Fibroblast of lung (primary cell): ENCODE measurements around the gene PLA2G4C. TPM values are rescaled to one million over a fixed set of nuclear protein-coding genes. Genes with fewer than 3 reads are reported as not detected.

ENCODE experiments used
- DNase-seq, 2 donors: peaks; one replicate each; pipeline versions ENCODE4 v3.0.0 to v3.0.0-alpha.2; 2010; ENCODE audit warnings: low read depth in 2 of 2
- H2AFZ ChIP-seq: 2 replicates; pipeline ENCODE4 v1.5.1; 2012; ENCODE audit warnings: low read length, control low read depth, inconsistent platforms
- H3K27ac ChIP-seq: 2 replicates; pipeline ENCODE4 v1.5.1; 2011; ENCODE audit warnings: low read length, control low read depth; ENCODE audit not compliant: insufficient read depth
- H3K27me3 ChIP-seq: 2 replicates; pipeline ENCODE4 v1.5.1; 2011; ENCODE audit warnings: mild to moderate bottlenecking, low read length; ENCODE audit not compliant: control insufficient read depth, insufficient read depth
- H3K36me3 ChIP-seq: 2 replicates; pipeline ENCODE4 v1.5.1; 2011; ENCODE audit warnings: low read length; ENCODE audit not compliant: control insufficient read depth, insufficient read depth
- H3K4me1 ChIP-seq: 2 replicates; pipeline ENCODE4 v1.5.1; 2011; ENCODE audit warnings: low read length; ENCODE audit not compliant: control insufficient read depth, insufficient read depth; ENCODE audit errors: extremely low read depth
- H3K4me2 ChIP-seq: 2 replicates; pipeline ENCODE4 v1.5.1; 2011; ENCODE audit warnings: low read length, control low read depth; ENCODE audit not compliant: insufficient read depth; ENCODE audit errors: extremely low read depth
- H3K4me3 ChIP-seq, 4 experiments: fragments of 200-600 bp in 1 of 4; sonication (generic) in 1 of 4; replicated peaks in 1 of 4; 2 replicates each; pipeline ENCODE4 v1.5.1; 2011 to 2016; ENCODE audit warnings: low read length in 4 of 4, low read depth in 3 of 4, mild to moderate bottlenecking in 3 of 4, control low read depth in 2 of 4, inconsistent platforms in 1 of 4, mixed read lengths in 1 of 4; ENCODE audit not compliant: insufficient read depth in 1 of 4; ENCODE audit errors: control extremely low read depth in 1 of 4
- H3K79me2 ChIP-seq: 2 replicates; pipeline ENCODE4 v1.5.1; 2012; ENCODE audit warnings: mild to moderate bottlenecking, low read length, inconsistent platforms; ENCODE audit not compliant: control insufficient read depth, insufficient read depth
- H3K9ac ChIP-seq: 2 replicates; pipeline ENCODE4 v1.5.1; 2011; ENCODE audit warnings: mild to moderate bottlenecking, low read length, control low read depth; ENCODE audit not compliant: insufficient read depth
- H3K9me3 ChIP-seq: 2 replicates; pipeline ENCODE4 v1.5.1; 2012; ENCODE audit warnings: low read depth, low read length; ENCODE audit not compliant: control insufficient read depth, insufficient read depth
- H4K20me1 ChIP-seq: 2 replicates; pipeline ENCODE4 v1.5.1; 2011; ENCODE audit warnings: low read length; ENCODE audit not compliant: control insufficient read depth, insufficient read depth; ENCODE audit errors: extremely low read depth
- EZH2 ChIP-seq: IDR thresholded peaks from 2 replicates; pipeline ENCODE4 v1.5.1; 2012; ENCODE audit warnings: low read length, control low read depth, mild to moderate bottlenecking; ENCODE audit errors: missing control alignments
- polyA plus RNA-seq, 2 donors: library from polyadenylated mRNA; depleted of rRNA in 1 of 2; stranded (reverse) in 1 of 2; unstranded in 1 of 2; fragments of >200 nt; gene quantifications; 2 replicates each; pipeline ENCODE4 v1.2.1, GENCODE V29; 2011 to 2012; ENCODE audit warnings: missing spikeins in 1 of 2
- total RNA-seq: library from RNA; depleted of rRNA; stranded (reverse); fragments of >200 nt; gene quantifications from 2 replicates; pipeline ENCODE4 v1.2.1, GENCODE V29; 2014
- TF ChIP-seq, protein P1 (sequence below), 2 donors: IDR thresholded peaks in 1 of 2; conservative IDR thresholded peaks in 1 of 2; 1 replicate in 1 of 2; 2 replicates in 1 of 2; pipeline ENCODE4 v1.5.1; 2011 to 2012; ENCODE audit warnings: low read length in 2 of 2, control low read depth in 1 of 2, inconsistent platforms in 1 of 2, low read depth in 1 of 2, mild to moderate bottlenecking in 1 of 2

PLA2G4C gene
- total and polyA plus RNA-seq, 2 donors (not counting 1 experiment from before 2014, with no cell fraction given): 4.6 to 31.9 TPM

DNA sequence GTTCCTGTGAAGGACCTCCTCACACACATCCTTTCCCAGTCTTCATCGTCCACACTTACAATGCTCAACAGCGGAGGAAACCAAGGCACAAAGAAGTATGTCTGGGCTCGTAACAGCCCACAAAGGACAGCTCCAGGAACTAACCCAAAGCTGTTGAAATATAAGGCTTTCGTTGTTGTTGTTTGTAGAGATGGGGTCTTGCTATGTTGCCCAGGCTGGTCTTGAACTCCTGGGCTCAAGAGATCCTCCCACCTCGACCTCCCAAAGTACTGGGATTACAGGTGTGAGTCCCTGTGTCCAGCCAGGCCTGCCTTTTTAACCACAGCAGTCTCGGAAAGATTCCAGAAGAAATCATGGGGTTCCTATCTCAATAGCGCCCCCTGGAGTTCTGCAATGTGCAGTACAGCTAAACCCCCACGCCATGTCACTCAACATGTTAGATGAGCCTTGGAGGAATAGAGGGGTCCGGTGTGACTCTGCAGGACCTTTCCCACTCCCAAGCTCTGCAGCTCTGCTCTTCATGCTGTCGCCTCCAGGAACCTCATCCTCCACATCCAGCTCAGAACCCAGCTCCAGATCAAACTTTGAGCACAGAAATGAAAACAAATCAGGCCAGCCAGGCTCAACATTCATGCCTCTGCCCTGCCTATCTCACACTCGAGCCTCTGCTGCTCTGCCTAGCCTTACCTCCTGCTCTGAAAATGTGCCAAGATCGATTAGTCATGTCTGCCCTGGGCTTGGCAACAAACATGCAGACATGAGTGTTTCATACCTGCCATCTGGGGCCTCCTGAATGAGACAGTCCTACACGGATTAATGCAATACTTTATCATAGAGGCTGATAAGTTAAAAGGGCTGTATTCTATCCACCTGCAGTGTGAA, 7.5 kb downstream of the PLA2G4C start:
- Histone ChIP-seq H2AFZ (no peak overlapping the region), H3K9me3 (no peaks in the 10 kb centered on the region), H3K9ac (no peak overlapping the region), H3K4me1 (peaks cover 4% of the 10 kb centered on the region), H3K36me3 (no peaks in the 10 kb centered on the region), H4K20me1 (no peaks in the 10 kb centered on the region), H3K27ac (no peak overlapping the region), H3K79me2 (no peaks in the 10 kb centered on the region), H3K4me2 (no peak overlapping the region), H3K4me3 (no peak overlapping the region), H3K27me3 (no peaks in the 10 kb centered on the region)
- peak; percentile 35 to 68 for DNase-seq
- no peak for TF ChIP-seq EZH2
- TF ChIP-seq, protein P1, sequence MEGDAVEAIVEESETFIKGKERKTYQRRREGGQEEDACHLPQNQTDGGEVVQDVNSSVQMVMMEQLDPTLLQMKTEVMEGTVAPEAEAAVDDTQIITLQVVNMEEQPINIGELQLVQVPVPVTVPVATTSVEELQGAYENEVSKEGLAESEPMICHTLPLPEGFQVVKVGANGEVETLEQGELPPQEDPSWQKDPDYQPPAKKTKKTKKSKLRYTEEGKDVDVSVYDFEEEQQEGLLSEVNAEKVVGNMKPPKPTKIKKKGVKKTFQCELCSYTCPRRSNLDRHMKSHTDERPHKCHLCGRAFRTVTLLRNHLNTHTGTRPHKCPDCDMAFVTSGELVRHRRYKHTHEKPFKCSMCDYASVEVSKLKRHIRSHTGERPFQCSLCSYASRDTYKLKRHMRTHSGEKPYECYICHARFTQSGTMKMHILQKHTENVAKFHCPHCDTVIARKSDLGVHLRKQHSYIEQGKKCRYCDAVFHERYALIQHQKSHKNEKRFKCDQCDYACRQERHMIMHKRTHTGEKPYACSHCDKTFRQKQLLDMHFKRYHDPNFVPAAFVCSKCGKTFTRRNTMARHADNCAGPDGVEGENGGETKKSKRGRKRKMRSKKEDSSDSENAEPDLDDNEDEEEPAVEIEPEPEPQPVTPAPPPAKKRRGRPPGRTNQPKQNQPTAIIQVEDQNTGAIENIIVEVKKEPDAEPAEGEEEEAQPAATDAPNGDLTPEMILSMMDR (conservative IDR thresholded peaks at IDR 0.05 in 1 of 2, IDR thresholded peaks at IDR 0.05 in 1 of 2; ENCODE audit: low read depth in 1 of 2, low read length in 2 of 2): peak; percentile 60 to 66

GRCh38 chr19:48095612-48096175, 14.9 kb downstream of the PLA2G4C start:
- Histone ChIP-seq H2AFZ (no peak overlapping the region), H3K79me2 (no peaks in the 10 kb centered on the region), H3K4me3 (no peak overlapping the region), H3K27ac (no peak overlapping the region), H3K4me2 (no peak overlapping the region), H3K9me3 (no peaks in the 10 kb centered on the region), H4K20me1 (no peaks in the 10 kb centered on the region), H3K36me3 (no peaks in the 10 kb centered on the region), H3K4me1 (no peaks in the 10 kb centered on the region), H3K9ac (no peak overlapping the region), H3K27me3 (peaks cover 3% of the 10 kb centered on the region)
- peak in 1 of 2 donors; percentile 45 for DNase-seq
- TF ChIP-seq EZH2: no peak
- TF ChIP-seq, protein P1 (conservative IDR thresholded peaks at IDR 0.05 in 1 of 2, IDR thresholded peaks at IDR 0.05 in 1 of 2; ENCODE audit: low read depth in 1 of 2, low read length in 2 of 2): no peak

- H3K9ac ChIP-seq: no peak overlapping the region
- H4K20me1 ChIP-seq: no peaks in the 10 kb centered on the region
- H3K79me2 ChIP-seq: no peaks in the 10 kb centered on the region
- TF ChIP-seq, protein P1 (conservative IDR thresholded peaks at IDR 0.05 in 1 of 2, IDR thresholded peaks at IDR 0.05 in 1 of 2; ENCODE audit: low read depth in 1 of 2, low read length in 2 of 2): no peak
- no peak for TF ChIP-seq EZH2
- no peak overlapping the region for H3K4me3 ChIP-seq
- no peaks in the 10 kb centered on the region for H3K4me1 ChIP-seq
- H3K36me3 ChIP-seq: no peaks in the 10 kb centered on the region
- H3K27ac ChIP-seq: no peak overlapping the region
- no peaks in the 10 kb centered on the region for H3K9me3 ChIP-seq
- no peak for DNase-seq
- H3K27me3 ChIP-seq: peaks cover 3% of the 10 kb centered on the region
- H2AFZ ChIP-seq: no peak overlapping the region
- no peak overlapping the region for H3K4me2 ChIP-seq
Measured at GRCh38 chr19:48094855-48095203, 15.8 kb downstream of the PLA2G4C start.
